Fibroblast of the conjunctiva (primary cell): Measurements from ENCODE around the gene VPS9D1.
"Not testable (repeated sequence)": the region's sequence is repeated elsewhere in the genome, so short reads cannot be mapped to it uniquely, and the experiment has no call there.

Experiments used
- DNase-seq: peaks from one replicate; pipeline ENCODE4 v3.0.0-alpha.2; 2010; ENCODE audit warnings: low read depth

Gene VPS9D1

GRCh38 chr16:89709716-89710432 lies 10.8 kb downstream of the VPS9D1 start:
- no peak for DNase-seq

DNA sequence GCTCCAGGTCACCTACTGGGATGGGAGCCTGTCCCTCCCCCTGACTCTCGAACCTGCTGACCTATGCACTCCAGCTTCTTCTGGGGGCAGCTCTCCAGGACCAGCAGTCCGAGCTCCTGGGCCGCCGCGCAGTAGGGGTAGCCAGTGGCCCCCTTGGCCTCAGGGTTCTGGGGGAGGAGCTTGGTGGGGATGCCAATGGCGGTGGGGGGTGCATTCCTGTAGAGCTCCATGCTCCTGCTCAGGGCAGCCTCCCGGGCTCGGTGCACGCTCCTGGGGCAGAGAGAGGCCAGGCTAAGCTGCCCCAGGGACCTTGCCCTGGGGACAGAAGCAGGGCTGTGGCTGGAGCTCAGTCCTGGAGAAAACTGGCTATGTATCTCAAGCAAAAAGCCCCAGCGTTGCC lies 11.5 kb downstream of the VPS9D1 start:
- no peak for DNase-seq

DNA sequence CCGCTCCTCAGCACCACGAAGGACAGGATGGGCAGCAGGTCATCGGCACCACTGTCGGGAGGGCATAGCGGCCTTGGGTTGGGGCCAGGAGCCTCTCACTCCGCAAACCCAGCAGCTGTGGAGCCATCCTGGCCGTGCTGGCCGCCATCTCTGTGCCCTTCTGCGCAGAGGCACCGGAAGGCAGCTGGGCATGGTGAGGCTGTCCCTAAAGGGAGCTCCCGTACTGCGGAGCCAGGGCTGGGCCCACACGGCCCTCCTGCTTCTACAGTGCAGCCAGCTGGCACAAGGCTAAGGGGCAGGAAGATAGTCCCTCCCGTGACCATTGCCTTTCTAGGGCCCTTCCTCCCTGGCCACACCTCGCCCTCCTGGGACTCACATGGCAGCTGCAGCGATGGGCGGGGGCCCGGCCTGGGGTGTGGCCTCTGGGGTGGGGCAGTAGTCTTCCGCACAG lies 12.2 kb downstream of the VPS9D1 start:
- no peak for DNase-seq

- no peak for DNase-seq
Measured at GRCh38 chr16:89707695-89708094, 13.0 kb downstream of the VPS9D1 start.

DNA sequence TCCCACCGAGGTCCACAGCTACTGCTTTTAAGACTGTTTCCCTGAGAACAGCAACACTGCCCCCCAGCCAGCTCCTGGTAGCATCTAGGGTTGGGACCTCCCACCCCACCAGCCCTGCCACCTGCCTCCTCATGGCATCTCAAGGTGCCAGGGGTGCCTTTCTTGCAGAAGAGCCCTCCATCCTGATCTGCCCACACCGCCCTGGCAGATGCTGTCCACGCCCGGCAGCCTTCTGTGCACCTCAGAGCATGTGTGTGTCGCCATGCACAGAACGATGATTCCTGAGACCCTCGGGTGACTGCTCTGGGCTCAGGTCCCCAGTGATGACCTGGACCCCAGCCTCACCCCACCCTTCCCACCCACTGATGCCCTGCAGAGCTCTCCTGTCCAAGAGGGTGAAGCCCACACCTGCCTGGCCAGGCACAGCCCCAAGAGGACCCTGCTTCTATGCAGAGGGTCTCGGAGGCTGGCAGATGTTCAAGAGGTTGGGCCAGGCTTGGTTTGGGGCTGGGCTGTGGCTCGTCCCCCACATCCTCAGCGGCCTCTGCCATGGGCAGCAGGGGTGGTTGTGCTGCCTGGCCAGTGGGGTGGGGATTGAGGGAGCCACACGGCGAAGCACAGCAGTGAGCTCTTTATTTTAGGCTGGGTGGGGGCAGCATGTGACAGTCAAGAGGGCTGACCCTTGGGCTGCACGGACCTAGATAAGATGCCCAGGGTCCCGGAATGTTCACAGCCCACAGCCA lies 14.0 kb downstream of the VPS9D1 start:
- no peak for DNase-seq

- no peak for DNase-seq
Measured at GRCh38 chr16:89705006-89705405, 15.7 kb downstream of the VPS9D1 start.

GRCh38 chr16:89704281-89704680 lies 16.4 kb downstream of the VPS9D1 start:
- no peak for DNase-seq

DNA sequence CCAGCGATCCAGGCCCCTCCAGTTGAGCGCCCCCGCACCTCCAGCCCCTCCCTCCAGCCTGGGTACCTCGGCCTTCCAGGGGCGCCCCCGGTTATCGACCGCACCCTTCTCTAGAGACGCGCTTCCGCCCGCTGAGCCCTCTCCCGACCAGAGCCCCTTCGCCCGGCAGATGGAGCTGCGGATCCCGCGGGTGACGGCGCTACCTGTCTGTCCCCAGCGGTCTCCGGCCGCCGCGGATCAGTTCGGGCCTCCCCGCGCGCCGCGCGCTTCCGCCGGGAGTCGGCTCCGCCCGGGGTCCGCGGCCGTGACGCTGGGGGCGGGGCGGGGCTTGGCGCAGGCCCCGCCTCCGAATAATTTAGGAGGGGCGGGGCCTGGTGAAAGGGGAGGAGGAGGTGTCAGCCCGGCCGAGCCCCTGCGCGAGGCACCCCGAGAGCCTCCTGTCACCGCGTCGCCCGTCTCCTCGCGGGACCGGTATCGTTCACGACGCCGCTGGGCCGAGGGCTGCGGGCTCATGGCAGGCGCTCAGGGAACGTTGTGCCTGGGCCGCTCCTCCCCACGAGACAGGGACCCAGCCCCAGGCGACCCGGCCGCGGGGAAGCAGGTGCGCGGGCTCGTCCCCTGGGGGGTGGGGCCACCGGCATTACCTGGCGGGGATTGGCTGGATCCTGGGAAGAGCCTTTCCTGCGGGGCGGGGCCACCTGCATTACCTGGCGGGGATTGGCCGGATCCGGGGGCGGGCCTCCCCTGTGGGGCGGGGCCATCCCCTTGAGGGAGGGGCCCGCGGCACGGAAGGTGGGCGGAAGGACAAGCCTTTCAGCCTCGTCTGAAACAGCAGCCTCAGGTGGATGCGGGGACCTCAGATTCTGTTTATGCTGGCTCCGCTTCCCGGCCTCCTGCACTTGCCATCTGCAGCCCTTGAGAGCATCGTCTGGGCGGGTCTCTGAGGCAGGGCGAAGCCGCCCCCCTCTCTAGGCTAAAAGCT lies 19.0 kb downstream of the VPS9D1 start, which contains the start of gene SPATA2L:
SPATA2L (minus strand) TSS at position 281 of the 982 bp plus-strand sequence. CDS start 473 bp downstream, outside the sequence.
- DNase-seq, result peak; percentile 23

- no peak for DNase-seq
Measured at GRCh38 chr16:89700649-89701424, 19.9 kb downstream of the VPS9D1 start.

DNA sequence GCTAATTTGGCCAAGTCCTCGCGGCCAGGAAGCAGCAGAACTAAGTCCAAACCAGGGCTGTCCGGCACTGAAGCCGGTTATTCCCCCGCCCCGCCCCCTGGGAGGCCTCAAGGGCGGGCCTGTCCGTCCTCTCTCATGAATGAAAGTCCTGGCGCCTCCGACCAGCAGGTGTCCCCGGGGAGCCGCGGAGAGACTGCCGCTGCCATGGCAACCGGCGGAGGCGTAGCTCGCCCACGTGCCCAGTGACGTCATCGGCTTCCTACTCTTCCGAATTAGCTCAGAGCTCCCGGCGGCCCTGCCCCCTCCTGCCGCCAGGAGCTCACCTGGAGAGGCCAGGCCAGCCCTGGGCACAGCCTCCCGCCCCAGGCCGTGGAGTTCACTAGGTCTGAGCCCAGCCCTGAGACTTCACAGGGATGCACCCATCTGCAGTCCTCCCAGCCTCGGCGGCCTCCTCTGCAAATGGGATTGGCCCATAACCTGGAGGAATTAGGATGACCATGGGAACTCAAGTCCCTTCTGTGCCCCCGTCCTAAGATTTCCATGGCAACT lies 20.5 kb downstream of the VPS9D1 start:
- peak; percentile 95 for DNase-seq

GRCh38 chr16:89699629-89700099 lies 21.0 kb downstream of the VPS9D1 start:
- not testable (repeated sequence) for DNase-seq

- DNase-seq, result not testable (repeated sequence)
Measured at GRCh38 chr16:89698717-89699116, 22.0 kb downstream of the VPS9D1 start.

- DNase-seq, result no peak
Measured at GRCh38 chr16:89697616-89698331, 22.9 kb downstream of the VPS9D1 start.

GRCh38 chr16:89697161-89697615 lies 23.5 kb downstream of the VPS9D1 start:
- no peak for DNase-seq

DNA sequence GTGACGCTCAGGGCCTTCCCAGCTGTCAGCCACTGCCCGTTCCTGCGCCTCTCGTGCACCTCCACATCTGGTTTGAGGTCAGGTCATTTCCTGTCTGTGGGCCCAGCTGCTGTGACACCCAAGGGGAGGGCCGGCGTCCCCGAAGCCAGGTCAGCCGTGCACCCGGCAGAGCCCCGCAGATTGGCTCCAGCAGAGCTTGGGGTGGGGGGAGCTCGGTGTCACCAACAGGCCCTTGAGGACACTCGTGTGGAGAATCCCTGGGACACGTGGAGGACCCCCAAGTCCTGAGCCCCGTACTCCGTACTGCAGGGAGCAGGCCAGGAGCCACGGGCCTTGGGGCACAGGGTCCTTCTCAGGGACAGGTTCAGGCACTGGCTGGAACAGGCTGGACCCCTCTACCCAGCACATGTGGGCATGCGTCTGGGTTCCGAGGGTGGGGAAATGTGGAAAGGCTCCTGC lies 24.0 kb downstream of the VPS9D1 start:
- DNase-seq, result no peak

DNA sequence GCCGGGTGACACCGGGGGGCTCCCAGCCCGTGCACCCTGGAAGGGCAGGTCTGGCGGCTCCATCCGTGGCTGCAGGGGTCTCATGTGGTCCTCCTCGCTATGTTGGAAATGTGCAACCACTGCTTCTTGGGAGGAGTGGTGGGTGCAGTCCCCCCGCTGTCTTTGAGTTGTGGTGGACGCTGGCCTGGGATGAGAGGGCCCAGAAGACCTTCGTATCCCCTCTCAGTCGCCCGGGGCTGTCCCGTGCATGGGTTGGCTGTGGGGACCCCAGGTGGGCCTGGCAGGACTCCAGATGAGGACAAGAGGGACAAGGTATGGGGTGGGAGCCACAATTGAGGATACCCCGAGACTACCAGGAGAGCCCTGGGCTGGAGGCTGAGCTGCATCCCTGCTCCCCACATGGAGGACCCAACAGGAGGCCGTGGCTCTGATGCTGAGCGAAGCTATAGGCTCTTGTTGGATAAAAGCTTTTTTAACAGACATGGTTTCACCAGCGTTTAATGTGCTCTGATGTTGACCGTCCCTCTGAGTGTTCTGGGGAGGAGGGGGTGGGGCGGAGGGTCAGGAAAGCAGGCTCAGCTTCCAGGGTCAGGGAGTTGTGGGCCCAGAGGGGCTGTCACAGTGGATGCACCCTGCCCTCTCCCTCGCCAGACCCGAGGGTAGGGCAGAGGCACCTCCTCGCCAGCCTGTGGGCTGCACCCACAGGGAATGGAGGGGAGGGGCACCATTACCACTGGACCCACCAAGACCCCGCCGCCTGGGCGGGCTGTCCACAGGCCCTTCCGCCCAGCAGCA lies 24.6 kb downstream of the VPS9D1 start:
- DNase-seq, result no peak

DNA sequence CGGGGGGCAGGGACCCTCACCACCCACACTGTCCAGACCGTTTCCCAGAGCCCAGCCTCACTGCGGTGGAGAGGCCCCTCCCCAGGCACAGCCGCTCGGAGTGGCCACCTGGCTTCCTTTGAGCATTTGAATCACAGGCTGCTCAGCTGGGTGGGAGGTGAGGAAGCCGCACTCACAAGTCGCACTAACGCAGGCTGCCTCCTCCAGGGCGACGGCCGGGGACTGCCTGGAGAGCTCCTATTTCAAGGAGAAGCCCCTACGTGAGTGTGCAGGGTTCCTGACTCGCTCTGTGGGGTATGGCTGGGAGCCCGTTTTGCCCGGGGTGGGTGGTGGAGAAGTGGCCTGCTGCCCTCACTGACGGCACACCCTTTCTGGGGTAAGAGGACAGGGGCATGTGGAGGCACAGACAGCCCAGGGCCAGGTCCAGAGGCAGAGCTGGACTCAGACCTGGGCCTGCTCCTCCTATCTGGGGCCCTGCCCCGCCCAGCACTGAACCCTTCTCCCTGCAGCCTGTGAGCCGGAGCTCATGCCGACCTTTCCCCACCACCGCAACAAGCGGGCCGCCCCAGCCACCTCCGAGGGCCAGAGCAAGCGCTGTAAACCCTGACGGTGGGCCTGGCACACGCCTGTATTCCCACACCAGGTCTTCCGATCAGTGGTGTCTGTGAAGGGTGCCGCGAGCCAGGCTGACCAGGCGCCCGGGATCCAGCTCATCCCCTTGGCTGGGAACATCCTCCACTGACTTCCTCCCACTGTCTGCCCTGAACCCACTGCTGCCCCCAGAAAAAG lies 25.4 kb downstream of the VPS9D1 start:
- no peak for DNase-seq

DNA sequence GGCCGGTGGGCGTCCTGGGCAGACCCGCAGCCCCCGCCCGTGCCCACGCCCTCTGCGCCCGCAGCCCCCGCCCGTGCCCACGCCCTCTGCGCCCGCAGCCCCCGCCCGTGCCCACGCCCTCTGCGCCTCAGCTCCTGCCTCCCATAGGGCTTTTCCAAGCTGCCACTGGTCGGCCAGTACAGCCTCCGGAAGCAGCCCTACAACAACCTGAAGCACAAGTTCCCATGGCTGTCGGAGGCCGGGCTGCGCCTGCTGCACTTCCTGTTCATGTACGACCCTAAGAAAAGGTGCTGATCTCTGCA lies 26.0 kb downstream of the VPS9D1 start:
- not testable (repeated sequence) for DNase-seq
